DND-41 (cell line): Measurements from ENCODE around the gene ZNF805.
"Not testable (repeated sequence)": the region's sequence is repeated elsewhere in the genome, so short reads cannot be mapped to it uniquely, and the experiment has no call there.

Experiments used
- CTCF ChIP-seq: IDR thresholded peaks from 2 replicates; pipeline ENCODE4 v1.5.1; 2012; ENCODE audit warnings: borderline replicate concordance, low read length, moderate library complexity, mild to moderate bottlenecking; ENCODE audit not compliant: poor library complexity, severe bottlenecking; ENCODE audit errors: extremely low read depth
- EZH2 ChIP-seq: IDR thresholded peaks from 3 replicates; pipeline ENCODE4 v1.6.1; 2012; ENCODE audit warnings: borderline replicate concordance, low read depth, mild to moderate bottlenecking, moderate library complexity, low read length, inconsistent platforms; ENCODE audit not compliant: severe bottlenecking

DNA sequence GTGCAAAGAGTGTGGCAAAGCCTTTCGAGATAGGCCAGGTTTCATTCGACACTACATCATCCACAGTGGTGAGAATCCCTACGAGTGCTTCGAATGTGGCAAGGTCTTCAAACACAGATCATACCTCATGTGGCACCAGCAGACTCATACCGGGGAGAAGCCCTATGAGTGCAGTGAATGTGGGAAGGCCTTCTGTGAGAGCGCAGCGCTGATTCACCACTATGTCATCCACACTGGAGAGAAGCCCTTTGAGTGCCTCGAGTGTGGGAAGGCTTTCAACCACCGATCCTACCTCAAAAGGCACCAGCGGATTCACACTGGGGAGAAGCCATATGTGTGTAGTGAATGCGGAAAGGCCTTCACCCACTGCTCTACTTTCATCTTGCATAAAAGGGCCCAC lies 13.3 kb downstream of the ZNF805 start:
- not testable (repeated sequence) for TF ChIP-seq CTCF, EZH2
